GM18517 (cell line): ENCODE results near the gene FCHSD2.
"Not testable (repeated sequence)": the region's sequence is repeated elsewhere in the genome, so short reads cannot be mapped to it uniquely, and the experiment has no call there.

ENCODE experiments used
- ATAC-seq: cut with Tn5 transposase; IDR thresholded peaks from one replicate; pipeline ENCODE4 v1.9.1; 2021; ENCODE audit warnings: mild to moderate bottlenecking, moderate library complexity; ENCODE audit not compliant: unreplicated experiment

Gene FCHSD2

GRCh38 chr11:72940417-72940816, 201.7 kb downstream of the FCHSD2 start:
- no peak for ATAC-seq

GRCh38 chr11:72939031-72939430, 203.1 kb downstream of the FCHSD2 start:
- no peak for ATAC-seq

DNA sequence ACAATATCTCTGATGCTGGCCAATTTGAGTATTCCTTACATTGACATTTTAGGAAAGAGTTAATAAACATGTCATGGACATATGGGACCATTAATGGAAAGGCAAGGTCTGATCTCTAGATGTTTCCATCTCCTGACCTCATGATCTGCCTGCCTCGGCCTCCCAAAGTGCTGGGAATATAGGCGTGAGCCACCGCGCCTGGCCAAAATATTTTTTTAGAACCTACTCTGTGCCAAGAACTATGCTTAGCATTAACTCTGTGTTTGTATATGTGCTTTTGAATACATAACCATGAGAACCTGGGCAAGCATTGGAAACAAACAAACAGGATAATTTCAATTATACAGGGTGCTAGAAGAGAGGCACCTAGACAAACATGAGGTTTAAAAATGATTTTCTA, 204.7 kb downstream of the FCHSD2 start:
- no peak for ATAC-seq

- ATAC-seq: no peak
Measured at GRCh38 chr11:72935700-72936099, 206.4 kb downstream of the FCHSD2 start.

DNA sequence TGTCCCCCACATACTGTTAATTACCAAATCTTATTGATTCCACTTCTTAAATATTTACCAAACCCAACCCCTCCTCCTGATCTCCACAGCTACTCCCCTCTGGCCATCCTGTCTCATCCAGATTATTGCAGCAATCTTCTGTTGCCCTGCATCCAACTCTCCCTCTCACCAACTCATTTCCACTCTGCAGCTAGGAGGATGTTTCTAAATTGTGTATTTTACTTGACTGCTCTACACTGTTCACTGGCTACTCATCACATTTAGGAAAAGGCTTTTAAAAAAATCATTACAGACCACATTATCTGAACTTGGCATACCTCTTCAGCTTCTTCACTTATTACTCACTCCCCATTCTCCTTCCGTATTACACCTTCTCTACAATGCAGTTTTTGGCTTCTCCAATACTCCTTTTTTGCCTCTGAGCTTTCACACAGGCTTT, 210.0 kb downstream of the FCHSD2 start:
- no peak for ATAC-seq

- no peak for ATAC-seq
Measured at GRCh38 chr11:72930008-72930407, 212.1 kb downstream of the FCHSD2 start.

GRCh38 chr11:72929256-72929655, 212.9 kb downstream of the FCHSD2 start:
- no peak for ATAC-seq

GRCh38 chr11:72927380-72927779, 214.7 kb downstream of the FCHSD2 start:
- ATAC-seq: no peak

- no peak for ATAC-seq
Measured at GRCh38 chr11:72926076-72926475, 216.0 kb downstream of the FCHSD2 start.

- ATAC-seq: no peak
Measured at GRCh38 chr11:72925656-72926055, 216.5 kb downstream of the FCHSD2 start.

DNA sequence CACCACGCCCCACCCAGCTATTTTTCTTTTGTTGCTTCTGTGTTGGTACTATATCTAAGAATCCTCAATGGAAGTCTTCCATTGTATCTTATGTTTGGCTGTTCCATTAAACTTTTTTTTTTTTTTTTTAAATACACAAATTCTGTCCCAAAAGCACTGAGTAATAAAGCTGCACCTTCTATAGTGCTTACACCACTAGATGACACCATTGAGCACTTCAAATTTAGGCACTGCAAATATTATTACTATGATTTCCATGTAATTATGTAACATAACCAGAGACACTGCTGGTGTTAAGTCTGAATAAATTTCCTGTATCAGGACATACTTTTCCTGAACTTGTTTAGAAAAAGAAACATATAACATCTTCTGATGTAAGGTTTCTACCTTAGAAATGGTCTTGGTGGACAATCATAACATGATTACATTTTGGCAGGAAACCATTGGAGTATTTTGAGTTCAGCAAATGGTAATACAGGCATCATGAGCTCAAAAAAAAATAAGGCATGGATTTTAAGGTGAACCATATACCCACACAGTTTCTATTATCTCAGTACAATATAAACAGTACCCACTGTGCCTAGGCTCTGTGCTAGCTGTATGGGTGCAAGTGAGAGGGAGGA, 217.4 kb downstream of the FCHSD2 start:
- no peak for ATAC-seq

DNA sequence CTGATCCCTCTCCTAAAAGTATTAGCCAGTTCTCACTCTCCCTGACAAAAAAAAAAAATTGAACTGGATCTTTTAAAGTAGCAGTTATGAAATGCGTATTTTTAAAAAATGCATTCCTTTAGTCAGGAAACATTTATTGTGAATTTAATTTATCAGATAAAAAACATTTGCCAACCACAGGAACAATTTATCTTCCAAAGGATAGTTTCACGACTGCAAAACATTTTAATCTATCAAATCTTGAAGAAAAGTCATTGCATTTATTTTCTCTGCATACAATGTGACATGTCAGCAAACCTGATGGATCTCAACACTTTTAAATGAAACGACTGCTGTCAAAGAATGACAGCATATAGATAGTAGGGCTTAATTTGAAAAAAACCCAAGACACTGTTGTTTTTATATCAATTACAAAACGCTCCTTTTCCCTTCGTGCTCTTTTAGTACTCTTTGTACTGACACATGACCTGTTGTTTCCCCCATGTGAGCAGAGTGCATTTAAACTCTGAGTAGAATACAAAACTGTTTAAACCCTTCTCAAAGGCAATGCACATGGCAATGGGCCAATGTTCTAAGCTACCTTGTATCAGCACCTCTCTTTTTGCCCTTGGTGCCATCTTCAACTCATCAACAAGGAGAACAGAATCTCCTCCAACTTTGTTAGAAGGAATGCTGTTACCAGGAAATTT, 220.9 kb downstream of the FCHSD2 start:
- no peak for ATAC-seq

GRCh38 chr11:72920001-72920400, 222.1 kb downstream of the FCHSD2 start:
- no peak for ATAC-seq

DNA sequence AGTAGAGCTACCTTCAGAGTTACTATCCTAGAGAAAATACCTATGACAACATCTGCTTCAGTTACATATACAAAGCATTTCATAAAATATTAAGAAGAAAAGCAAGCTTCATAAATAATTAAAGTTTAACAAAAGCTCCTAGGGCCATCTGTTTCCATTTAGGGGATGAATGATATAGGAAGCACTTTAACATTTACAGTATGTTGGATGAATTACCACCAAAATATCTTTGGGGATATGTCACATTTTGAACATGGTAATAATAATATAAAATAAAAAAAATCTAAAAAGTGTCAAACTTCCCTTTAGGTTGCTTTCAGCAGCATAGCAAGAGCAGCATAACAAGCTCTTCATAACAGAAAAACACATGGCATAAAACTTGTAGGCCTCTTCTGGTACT, 223.3 kb downstream of the FCHSD2 start:
- ATAC-seq: no peak

DNA sequence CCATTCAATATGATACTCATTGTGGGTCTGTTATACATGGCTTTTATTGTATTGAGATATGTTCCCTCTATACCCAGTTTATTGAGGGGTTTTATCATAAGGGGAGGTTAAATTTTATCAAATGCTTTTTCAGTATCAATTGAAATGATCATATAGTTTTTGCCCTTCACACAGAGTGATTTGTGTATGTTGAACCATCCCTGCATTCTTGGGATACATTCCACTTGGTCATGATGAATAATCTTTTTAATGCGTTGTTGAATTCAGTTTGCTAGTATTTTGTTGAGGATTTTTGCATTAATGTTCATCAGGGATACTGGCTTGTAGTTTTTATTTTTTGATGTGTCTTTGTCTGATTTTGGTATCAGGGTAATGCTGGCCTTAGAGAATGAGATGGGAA, 229.9 kb downstream of the FCHSD2 start:
- no peak for ATAC-seq

DNA sequence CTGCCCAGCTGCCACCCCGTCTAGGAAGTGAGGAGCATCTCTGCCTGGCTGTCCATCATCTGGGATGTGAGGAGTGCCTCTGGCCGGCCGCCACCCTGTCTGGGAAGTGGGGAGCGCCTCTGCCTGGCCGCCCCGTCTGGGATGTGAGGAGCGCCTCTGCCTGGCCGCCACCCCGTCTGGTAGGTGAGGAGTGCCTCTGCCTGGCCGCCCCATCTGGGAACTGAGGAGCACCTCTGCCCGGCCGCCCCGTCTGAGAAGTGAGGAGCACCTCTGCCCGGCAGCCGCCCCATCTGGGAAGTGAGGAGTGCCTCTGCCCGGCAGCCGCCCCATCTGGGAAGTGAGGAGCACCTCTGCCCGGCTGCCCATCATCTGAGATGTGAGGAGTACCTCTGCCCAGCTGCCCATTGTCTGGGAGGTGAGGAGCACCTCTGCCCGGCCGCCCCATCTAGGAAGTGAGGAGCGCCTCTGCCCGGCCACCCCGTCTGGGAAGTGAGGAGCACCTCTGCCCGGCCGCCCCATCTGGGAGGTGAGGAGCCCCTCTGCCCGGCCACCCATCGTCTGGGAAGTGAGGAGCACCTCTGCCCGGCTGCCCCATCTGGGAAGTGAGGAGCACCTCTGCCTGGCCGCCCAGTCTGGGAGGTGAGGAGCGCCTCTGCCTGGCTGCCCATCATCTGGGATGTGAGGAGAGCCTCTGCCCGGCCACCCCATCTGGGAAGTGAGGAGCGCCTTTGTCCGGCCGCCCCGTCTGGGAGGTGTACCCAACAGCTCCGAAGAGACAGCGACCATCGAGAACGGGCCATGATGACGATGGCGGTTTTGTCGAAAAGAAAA, 232.3 kb downstream of the FCHSD2 start:
- ATAC-seq: not testable (repeated sequence)

DNA sequence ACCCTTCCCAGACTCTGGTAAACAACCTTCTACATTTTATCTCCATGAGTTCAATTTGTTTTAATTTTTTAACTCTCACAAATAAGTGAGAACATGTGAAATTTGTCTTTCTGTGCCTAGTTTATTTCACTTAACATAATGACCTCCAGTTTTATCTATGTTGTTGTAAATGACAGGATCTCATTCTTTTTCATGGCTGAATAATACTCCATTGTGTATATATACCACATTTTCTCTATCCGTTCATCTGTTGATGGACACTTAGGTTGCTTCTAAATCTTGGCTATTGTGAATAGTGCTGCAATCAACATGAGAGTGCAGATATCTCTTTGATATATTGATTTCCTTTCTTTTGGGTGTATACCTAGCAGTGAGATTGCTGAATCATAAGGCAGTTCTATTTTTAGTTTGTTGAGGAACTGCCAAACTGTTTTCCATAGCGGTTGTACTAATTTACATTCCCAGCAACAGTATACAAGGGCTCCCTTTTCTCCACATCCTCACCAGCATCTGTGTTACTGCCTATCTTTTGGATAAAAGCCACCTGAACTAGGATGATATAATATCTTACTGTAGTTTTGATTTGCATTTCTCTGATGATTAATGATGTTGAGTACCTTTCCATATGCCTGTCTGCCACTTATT, 234.0 kb downstream of the FCHSD2 start:
- ATAC-seq: no peak

GRCh38 chr11:72904016-72904415, 238.1 kb downstream of the FCHSD2 start:
- no peak for ATAC-seq

DNA sequence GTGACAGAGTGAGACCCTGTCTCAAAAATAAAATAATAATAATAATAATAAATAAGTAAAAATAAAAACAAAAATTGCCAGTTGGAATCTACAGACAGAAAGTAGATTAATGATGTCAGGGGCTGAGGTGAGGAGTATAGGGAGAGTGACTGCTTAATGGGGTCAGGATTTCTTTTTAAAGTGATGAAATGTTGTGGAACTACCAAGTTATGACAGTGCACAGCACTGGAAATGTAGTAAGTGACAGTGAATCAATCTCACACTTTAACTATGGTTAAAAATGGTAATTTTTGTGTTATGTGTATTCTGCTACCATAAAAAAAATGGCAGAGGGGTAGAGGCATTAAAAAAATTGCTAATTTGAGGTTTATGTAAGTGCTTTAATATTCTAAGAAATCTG, 240.7 kb downstream of the FCHSD2 start:
- ATAC-seq: no peak

DNA sequence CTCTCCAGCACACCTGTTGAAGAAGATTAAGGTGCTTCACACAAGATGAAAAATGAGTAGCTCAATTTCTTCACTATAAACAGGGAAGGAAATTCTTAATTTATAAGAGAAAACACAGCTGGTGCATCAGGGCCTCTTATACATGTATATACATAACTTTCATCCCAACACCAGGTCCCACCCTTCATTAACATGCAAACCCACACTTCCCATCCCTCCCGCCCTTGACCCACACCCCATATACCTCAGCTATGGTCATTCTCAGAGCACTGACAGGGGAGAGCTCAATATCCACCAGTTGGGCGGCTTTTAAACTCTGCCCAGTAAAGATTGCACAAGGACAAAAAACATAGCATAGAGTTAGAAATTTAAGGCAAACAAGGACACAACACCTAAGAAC, 242.1 kb downstream of the FCHSD2 start:
- no peak for ATAC-seq

DNA sequence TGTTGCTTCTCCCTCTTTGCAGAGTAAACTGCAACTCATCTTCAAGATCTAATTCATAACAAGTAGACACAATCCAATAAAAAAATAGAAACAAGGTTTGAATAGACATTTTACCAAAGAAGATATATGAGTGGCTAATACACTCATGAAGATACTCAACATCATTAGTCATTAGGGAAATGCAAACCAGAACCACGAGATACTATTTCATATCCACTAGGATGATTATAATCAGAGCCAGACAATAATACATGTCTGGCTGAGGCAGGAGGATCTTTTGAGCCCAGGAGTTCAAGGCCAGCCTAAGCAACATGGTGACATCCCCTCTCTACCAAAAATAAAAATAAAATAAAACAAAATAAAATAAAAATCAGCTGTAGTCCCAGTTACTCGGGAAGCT, 242.9 kb downstream of the FCHSD2 start:
- no peak for ATAC-seq
